DOHH2 (cell line): ENCODE measurements around the gene PCAT7.

ENCODE experiments used
- CTCF ChIP-seq: fragments of 200-600 bp; sonication (generic); IDR thresholded peaks from one replicate; pipeline ENCODE4 v1.5.1; 2014; ENCODE audit warnings: antibody characterized with exemption, mild to moderate bottlenecking, low read depth, low read length; ENCODE audit not compliant: poor library complexity, severe bottlenecking
- EZH2phosphoT487 ChIP-seq: fragments of 200-600 bp; sonication (generic); IDR thresholded peaks from 2 replicates; pipeline ENCODE4 v1.6.1; 2017; ENCODE audit warnings: borderline replicate concordance, mild to moderate bottlenecking, antibody characterized with exemption, low read length, moderate library complexity, mixed read lengths

GRCh38 chr9:94593459-94594345 lies 38.8 kb downstream of the PCAT7 start, which contains the start of gene FBP2:
- TF ChIP-seq EZH2phosphoT487, result no peak
- TF ChIP-seq CTCF, result no peak
